COLO829 (cell line): Measurements from ENCODE around the gene PSG1.
"Not testable (repeated sequence)": the region's sequence is repeated elsewhere in the genome, so short reads cannot be mapped to it uniquely, and the experiment has no call there.

Source experiments
- DNase-seq: peaks from one replicate; pipeline ENCODE4 v3.0.0; 2012; ENCODE audit warnings: low spot score

PSG1 gene

GRCh38 chr19:42819960-42820650, 59.4 kb downstream of the PSG1 start:
- DNase-seq = not testable (repeated sequence)

GRCh38 chr19:42816894-42817293, 62.6 kb downstream of the PSG1 start:
- no peak for DNase-seq
